ENCODE data around the gene SPACDR. TPM values are rescaled to one million over a fixed set of nuclear protein-coding genes. Genes with fewer than 3 reads are reported as not detected.
"Not testable (repeated sequence)": the region's sequence is repeated elsewhere in the genome, so short reads cannot be mapped to it uniquely, and the experiment has no call there.

The SPACDR gene
- total RNA-seq, 1 donor from 2014 or later: not detected

- H3K27me3 ChIP-seq: no peaks in the 10 kb centered on the region
- H3K36me3 ChIP-seq: no peaks in the 10 kb centered on the region
- no peak for DNase-seq (ENCODE audit: extremely low spot score in 2 of 2)
- TF ChIP-seq POLR2A (IDR thresholded peaks at IDR 0.05): no peak
- peaks cover 8% of the 10 kb centered on the region for H3K4me1 ChIP-seq
- no peaks in the 10 kb centered on the region for H3K9me3 ChIP-seq
- H3K4me3 ChIP-seq: no peak overlapping the region
- no peak overlapping the region for H3K27ac ChIP-seq
- intact Hi-C loops (cut with DNase I): no loop called here
Measured at GRCh38 chr7:100441641-100442535, 22.2 kb downstream of the SPACDR start.

GRCh38 chr7:100439244-100439643 is 24.8 kb downstream of the SPACDR start:
- intact Hi-C loops (cut with DNase I); H3K27me3 ChIP-seq; H3K36me3 ChIP-seq; H3K4me3 ChIP-seq; H3K9me3 ChIP-seq; H3K27ac ChIP-seq; DNase-seq (ENCODE audit: extremely low spot score in 2 of 2): not testable (repeated sequence)
- H3K4me1 ChIP-seq: peaks cover 19% of the 10 kb centered on the region

- H3K27ac ChIP-seq; intact Hi-C loops (cut with DNase I); H3K9me3 ChIP-seq; H3K4me3 ChIP-seq; DNase-seq (ENCODE audit: extremely low spot score in 2 of 2); H3K27me3 ChIP-seq: not testable (repeated sequence)
- peaks cover 0 to 11% of the 10 kb centered on the region in 2 donors for H3K36me3 ChIP-seq
- H3K4me1 ChIP-seq: peaks cover 19% of the 10 kb centered on the region
Measured at GRCh38 chr7:100438731-100439130, 25.3 kb downstream of the SPACDR start.

GRCh38 chr7:100438172-100438571 is 25.9 kb downstream of the SPACDR start:
- intact Hi-C loops (cut with DNase I): no loop called here
- no peaks in the 10 kb centered on the region for H3K9me3 ChIP-seq
- no peak overlapping the region for H3K4me3 ChIP-seq
- peaks cover 0 to 16% of the 10 kb centered on the region in 2 donors for H3K36me3 ChIP-seq
- H3K4me1 ChIP-seq: peaks cover 19% of the 10 kb centered on the region
- no peaks in the 10 kb centered on the region for H3K27me3 ChIP-seq
- H3K27ac ChIP-seq: no peak overlapping the region
- DNase-seq (ENCODE audit: extremely low spot score in 2 of 2): no peak
- no peak for TF ChIP-seq POLR2A (IDR thresholded peaks at IDR 0.05)
- TF ChIP-seq POLR2AphosphoS5 (IDR thresholded peaks at IDR 0.05; ENCODE audit: insufficient read depth in 1 of 2, low read depth in 1 of 2): no peak
- TF ChIP-seq CTCF (IDR thresholded peaks at IDR 0.05): no peak

- Histone ChIP-seq H3K4me3 (peak overlapping the region in 1 of 2 donors; percentile 73), H3K9me3 (no peaks in the 10 kb centered on the region), H3K4me1 (peaks cover 24% of the 10 kb centered on the region), H3K27me3 (no peaks in the 10 kb centered on the region), H3K27ac (peak overlapping the region; percentile 96), H3K36me3 (peaks cover 0 to 16% of the 10 kb centered on the region in 2 donors)
- intact Hi-C loops (cut with DNase I): no loop called here
- DNase-seq (ENCODE audit: extremely low spot score in 2 of 2): no peak
- TF ChIP-seq POLR2AphosphoS5 (IDR thresholded peaks at IDR 0.05; ENCODE audit: insufficient read depth in 1 of 2, low read depth in 1 of 2): no peak
- TF ChIP-seq POLR2A (IDR thresholded peaks at IDR 0.05): no peak
- TF ChIP-seq CTCF (IDR thresholded peaks at IDR 0.05): no peak
Measured at GRCh38 chr7:100437150-100438100, 26.6 kb downstream of the SPACDR start.

- intact Hi-C loops (cut with DNase I): no loop called here
- peak overlapping the region; percentile 96 for H3K27ac ChIP-seq
- no peaks in the 10 kb centered on the region for H3K9me3 ChIP-seq
- TF ChIP-seq CTCF (IDR thresholded peaks at IDR 0.05) (no peak), POLR2A (IDR thresholded peaks at IDR 0.05) (no peak), POLR2AphosphoS5 (IDR thresholded peaks at IDR 0.05; ENCODE audit: insufficient read depth in 1 of 2, low read depth in 1 of 2) (peak in 1 of 2 donors; percentile 10)
- peaks cover 0 to 16% of the 10 kb centered on the region in 2 donors for H3K36me3 ChIP-seq
- peak overlapping the region; percentile 73 to 97 for H3K4me3 ChIP-seq
- no peak for DNase-seq (ENCODE audit: extremely low spot score in 2 of 2)
- no peaks in the 10 kb centered on the region for H3K27me3 ChIP-seq
- peaks cover 40% of the 10 kb centered on the region for H3K4me1 ChIP-seq
Measured at GRCh38 chr7:100435401-100436304, 28.4 kb downstream of the SPACDR start.

Data from vagina (tissue), 2 donors.